ENCODE data around the gene DLG2.

Gene DLG2

GRCh38 chr11:83554876-83555275 is 2072.3 kb downstream of the DLG2 start:
- no peak for TF ChIP-seq CTCF (IDR thresholded peaks at IDR 0.05; ENCODE audit: insufficient read depth, missing control alignments)
- no peak for DNase-seq (ENCODE audit: insufficient read length, low spot score)
- FAIRE-seq = no peak

GRCh38 chr11:83549984-83550667 is 2077.0 kb downstream of the DLG2 start:
- TF ChIP-seq CTCF (IDR thresholded peaks at IDR 0.05; ENCODE audit: insufficient read depth, missing control alignments) = no peak
- FAIRE-seq (no peak), DNase-seq (ENCODE audit: insufficient read length, low spot score) (no peak)

- no peak for FAIRE-seq
- no peak for TF ChIP-seq CTCF (IDR thresholded peaks at IDR 0.05; ENCODE audit: insufficient read depth, missing control alignments)
- no peak for DNase-seq (ENCODE audit: insufficient read length, low spot score)
Measured at GRCh38 chr11:83546368-83546767, 2080.8 kb downstream of the DLG2 start.

GRCh38 chr11:83545494-83546260 is 2081.5 kb downstream of the DLG2 start:
- DNase-seq (ENCODE audit: insufficient read length, low spot score) = no peak
- FAIRE-seq = no peak
- no peak for TF ChIP-seq CTCF (IDR thresholded peaks at IDR 0.05; ENCODE audit: insufficient read depth, missing control alignments)

- FAIRE-seq = no peak
- no peak for DNase-seq (ENCODE audit: insufficient read length, low spot score)
- no peak for TF ChIP-seq CTCF (IDR thresholded peaks at IDR 0.05; ENCODE audit: insufficient read depth, missing control alignments)
Measured at GRCh38 chr11:83544846-83545245, 2082.3 kb downstream of the DLG2 start.

- no peak for TF ChIP-seq CTCF (IDR thresholded peaks at IDR 0.05; ENCODE audit: insufficient read depth, missing control alignments)
- FAIRE-seq (no peak), DNase-seq (ENCODE audit: insufficient read length, low spot score) (no peak)
Measured at GRCh38 chr11:83543706-83544439, 2083.3 kb downstream of the DLG2 start.
